ENCODE results near the gene SEPTIN1. TPM values are rescaled to one million over a fixed set of nuclear protein-coding genes. Genes with fewer than 3 reads are reported as not detected.

The SEPTIN1 gene
- total and polyA plus RNA-seq, 2 of the 13 experiments (the other 11 are each of a cell fraction or from before 2014, with no cell fraction given), result 0.18 to 0.67 TPM

DNA sequence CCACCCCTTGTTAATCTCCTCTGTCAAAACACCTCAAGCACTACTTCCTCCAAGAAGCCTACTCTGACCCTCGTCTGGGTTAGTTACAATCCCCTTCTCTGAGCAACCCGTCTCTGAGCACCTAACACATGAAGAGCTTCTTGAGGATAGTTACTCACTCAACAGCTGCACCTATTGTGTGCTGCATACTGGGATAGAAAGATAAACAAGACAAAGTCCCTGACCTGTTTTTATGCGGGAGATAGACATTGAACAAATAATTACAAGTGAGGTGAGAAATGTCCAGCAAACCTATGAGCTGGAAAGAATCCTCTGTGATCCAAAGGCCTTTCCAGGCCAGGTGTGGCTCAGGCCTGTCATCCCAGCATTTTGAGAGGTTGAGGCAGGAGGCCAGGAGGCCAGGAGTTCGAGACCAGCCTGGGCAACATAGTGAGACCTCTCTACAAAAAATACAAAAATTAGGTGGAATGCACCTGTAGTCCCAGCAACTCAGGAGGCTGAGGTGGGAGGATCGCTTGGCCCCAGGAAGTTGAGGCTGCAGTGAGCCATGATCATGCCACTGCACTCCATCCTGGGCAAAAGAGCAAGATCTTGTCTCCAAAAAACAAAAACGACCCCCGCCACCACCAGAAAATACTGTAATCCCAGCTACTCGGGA is 19.5 kb upstream of the SEPTIN1 start (continued):
- peak; percentile 49 for TF ChIP-seq KDM2A (CRISPR knock-in tag; IDR thresholded peaks at IDR 0.05; ENCODE audit: borderline replicate concordance, low read depth)
- 0 out of 2 replicates have a peak, but pooled peaks have one; percentile 23 for TF ChIP-seq MTA1 (CRISPR knock-in tag; IDR thresholded peaks at IDR 0.05; ENCODE audit: borderline replicate concordance)
- peak; percentile 24; the same call in 1 of the 2 replicates for TF ChIP-seq ELF1 (CRISPR knock-in tag; IDR thresholded peaks at IDR 0.05)
- TF ChIP-seq, protein P1, sequence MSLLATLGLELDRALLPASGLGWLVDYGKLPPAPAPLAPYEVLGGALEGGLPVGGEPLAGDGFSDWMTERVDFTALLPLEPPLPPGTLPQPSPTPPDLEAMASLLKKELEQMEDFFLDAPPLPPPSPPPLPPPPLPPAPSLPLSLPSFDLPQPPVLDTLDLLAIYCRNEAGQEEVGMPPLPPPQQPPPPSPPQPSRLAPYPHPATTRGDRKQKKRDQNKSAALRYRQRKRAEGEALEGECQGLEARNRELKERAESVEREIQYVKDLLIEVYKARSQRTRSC (CRISPR knock-in tag; IDR thresholded peaks at IDR 0.05; ENCODE audit: low read depth), result no peak
- no peak for TF ChIP-seq NR3C1 (CRISPR knock-in tag; IDR thresholded peaks at IDR 0.05)
- TF ChIP-seq, protein P2, sequence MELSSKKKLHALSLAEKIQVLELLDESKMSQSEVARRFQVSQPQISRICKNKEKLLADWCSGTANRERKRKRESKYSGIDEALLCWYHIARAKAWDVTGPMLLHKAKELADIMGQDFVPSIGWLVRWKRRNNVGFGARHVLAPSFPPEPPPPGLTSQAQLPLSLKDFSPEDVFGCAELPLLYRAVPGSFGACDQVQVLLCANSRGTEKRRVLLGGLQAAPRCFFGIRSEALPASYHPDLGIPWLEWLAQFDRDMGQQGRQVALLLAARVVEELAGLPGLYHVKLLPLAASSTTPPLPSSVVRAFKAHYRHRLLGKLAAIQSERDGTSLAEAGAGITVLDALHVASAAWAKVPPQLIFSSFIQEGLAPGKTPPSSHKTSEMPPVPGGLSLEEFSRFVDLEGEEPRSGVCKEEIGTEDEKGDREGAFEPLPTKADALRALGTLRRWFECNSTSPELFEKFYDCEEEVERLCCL (CRISPR knock-in tag; IDR thresholded peaks at IDR 0.05; ENCODE audit: borderline replicate concordance), result no peak
- no peak; the same call in 1 of the 2 replicates for TF ChIP-seq ZBTB21 (CRISPR knock-in tag; IDR thresholded peaks at IDR 0.05)
- peak; percentile 90 for TF ChIP-seq MIXL1 (CRISPR knock-in tag; IDR thresholded peaks at IDR 0.05)
- no peak for TF ChIP-seq ZNF17 (CRISPR knock-in tag; IDR thresholded peaks at IDR 0.05)
- TF ChIP-seq ZNF850 (CRISPR knock-in tag; conservative IDR thresholded peaks at IDR 0.05), result no peak
- TF ChIP-seq CEBPG (CRISPR knock-in tag; IDR thresholded peaks at IDR 0.05), result peak; percentile 42
- TF ChIP-seq, protein P3, sequence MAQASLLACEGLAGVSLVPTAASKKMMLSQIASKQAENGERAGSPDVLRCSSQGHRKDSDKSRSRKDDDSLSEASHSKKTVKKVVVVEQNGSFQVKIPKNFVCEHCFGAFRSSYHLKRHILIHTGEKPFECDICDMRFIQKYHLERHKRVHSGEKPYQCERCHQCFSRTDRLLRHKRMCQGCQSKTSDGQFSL (CRISPR knock-in tag; IDR thresholded peaks at IDR 0.05), result no peak
- TF ChIP-seq, protein P4, sequence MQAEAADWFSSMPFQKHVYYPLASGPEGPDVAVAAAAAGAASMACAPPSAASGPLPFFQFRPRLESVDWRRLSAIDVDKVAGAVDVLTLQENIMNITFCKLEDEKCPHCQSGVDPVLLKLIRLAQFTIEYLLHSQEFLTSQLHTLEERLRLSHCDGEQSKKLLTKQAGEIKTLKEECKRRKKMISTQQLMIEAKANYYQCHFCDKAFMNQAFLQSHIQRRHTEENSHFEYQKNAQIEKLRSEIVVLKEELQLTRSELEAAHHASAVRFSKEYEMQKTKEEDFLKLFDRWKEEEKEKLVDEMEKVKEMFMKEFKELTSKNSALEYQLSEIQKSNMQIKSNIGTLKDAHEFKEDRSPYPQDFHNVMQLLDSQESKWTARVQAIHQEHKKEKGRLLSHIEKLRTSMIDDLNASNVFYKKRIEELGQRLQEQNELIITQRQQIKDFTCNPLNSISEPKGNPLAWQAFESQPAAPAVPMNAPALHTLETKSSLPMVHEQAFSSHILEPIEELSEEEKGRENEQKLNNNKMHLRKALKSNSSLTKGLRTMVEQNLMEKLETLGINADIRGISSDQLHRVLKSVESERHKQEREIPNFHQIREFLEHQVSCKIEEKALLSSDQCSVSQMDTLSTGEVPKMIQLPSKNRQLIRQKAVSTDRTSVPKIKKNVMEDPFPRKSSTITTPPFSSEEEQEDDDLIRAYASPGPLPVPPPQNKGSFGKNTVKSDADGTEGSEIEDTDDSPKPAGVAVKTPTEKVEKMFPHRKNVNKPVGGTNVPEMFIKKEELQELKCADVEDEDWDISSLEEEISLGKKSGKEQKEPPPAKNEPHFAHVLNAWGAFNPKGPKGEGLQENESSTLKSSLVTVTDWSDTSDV (CRISPR knock-in tag; IDR thresholded peaks at IDR 0.05), result no peak
- TF ChIP-seq, protein P5, sequence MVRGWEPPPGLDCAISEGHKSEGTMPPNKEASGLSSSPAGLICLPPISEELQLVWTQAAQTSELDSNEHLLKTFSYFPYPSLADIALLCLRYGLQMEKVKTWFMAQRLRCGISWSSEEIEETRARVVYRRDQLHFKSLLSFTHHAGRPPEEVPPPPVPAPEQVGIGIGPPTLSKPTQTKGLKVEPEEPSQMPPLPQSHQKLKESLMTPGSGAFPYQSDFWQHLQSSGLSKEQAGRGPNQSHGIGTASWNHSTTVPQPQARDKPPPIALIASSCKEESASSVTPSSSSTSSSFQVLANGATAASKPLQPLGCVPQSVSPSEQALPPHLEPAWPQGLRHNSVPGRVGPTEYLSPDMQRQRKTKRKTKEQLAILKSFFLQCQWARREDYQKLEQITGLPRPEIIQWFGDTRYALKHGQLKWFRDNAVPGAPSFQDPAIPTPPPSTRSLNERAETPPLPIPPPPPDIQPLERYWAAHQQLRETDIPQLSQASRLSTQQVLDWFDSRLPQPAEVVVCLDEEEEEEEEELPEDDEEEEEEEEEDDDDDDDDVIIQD (CRISPR knock-in tag; IDR thresholded peaks at IDR 0.05; ENCODE audit: low read depth), result peak; percentile 68; the same call in 1 of the 2 replicates
- no peak; the same call in 1 of the 2 replicates for TF ChIP-seq SNAPC2 (CRISPR knock-in tag; IDR thresholded peaks at IDR 0.05)
- 0 out of 2 replicates have a peak, but pooled peaks have one; percentile 39 for TF ChIP-seq HOXD1 (CRISPR knock-in tag; IDR thresholded peaks at IDR 0.05)
- TF ChIP-seq, protein P6, sequence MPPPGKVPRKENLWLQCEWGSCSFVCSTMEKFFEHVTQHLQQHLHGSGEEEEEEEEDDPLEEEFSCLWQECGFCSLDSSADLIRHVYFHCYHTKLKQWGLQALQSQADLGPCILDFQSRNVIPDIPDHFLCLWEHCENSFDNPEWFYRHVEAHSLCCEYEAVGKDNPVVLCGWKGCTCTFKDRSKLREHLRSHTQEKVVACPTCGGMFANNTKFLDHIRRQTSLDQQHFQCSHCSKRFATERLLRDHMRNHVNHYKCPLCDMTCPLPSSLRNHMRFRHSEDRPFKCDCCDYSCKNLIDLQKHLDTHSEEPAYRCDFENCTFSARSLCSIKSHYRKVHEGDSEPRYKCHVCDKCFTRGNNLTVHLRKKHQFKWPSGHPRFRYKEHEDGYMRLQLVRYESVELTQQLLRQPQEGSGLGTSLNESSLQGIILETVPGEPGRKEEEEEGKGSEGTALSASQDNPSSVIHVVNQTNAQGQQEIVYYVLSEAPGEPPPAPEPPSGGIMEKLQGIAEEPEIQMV (CRISPR knock-in tag; IDR thresholded peaks at IDR 0.05; ENCODE audit: low read depth), result no peak
- no peak; the same call in 1 of the 2 replicates for TF ChIP-seq ESRRA (CRISPR knock-in tag; IDR thresholded peaks at IDR 0.05; ENCODE audit: low read depth)
- TF ChIP-seq, protein P7, sequence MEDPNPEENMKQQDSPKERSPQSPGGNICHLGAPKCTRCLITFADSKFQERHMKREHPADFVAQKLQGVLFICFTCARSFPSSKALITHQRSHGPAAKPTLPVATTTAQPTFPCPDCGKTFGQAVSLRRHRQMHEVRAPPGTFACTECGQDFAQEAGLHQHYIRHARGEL (CRISPR knock-in tag; IDR thresholded peaks at IDR 0.05), result no peak
- no peak for TF ChIP-seq ZNF354B (CRISPR knock-in tag; IDR thresholded peaks at IDR 0.05)
- TF ChIP-seq NRL (CRISPR knock-in tag; IDR thresholded peaks at IDR 0.05; ENCODE audit: borderline replicate concordance), result no peak
- peak; percentile 49; the same call in 1 of the 2 replicates for TF ChIP-seq MEIS2 (CRISPR knock-in tag; IDR thresholded peaks at IDR 0.05)
